Fibroblast of lung (primary cell): ENCODE data around the gene ADGRD1.

Experiments used
- EZH2 ChIP-seq: IDR thresholded peaks from 2 replicates; pipeline ENCODE4 v1.5.1; 2012; ENCODE audit warnings: low read length, control low read depth, mild to moderate bottlenecking; ENCODE audit errors: missing control alignments
- TF ChIP-seq, protein P1 (sequence below), 2 donors: IDR thresholded peaks in 1 of 2; conservative IDR thresholded peaks in 1 of 2; 1 replicate in 1 of 2; 2 replicates in 1 of 2; pipeline ENCODE4 v1.5.1; 2011 to 2012; ENCODE audit warnings: low read length in 2 of 2, control low read depth in 1 of 2, inconsistent platforms in 1 of 2, low read depth in 1 of 2, mild to moderate bottlenecking in 1 of 2

DNA sequence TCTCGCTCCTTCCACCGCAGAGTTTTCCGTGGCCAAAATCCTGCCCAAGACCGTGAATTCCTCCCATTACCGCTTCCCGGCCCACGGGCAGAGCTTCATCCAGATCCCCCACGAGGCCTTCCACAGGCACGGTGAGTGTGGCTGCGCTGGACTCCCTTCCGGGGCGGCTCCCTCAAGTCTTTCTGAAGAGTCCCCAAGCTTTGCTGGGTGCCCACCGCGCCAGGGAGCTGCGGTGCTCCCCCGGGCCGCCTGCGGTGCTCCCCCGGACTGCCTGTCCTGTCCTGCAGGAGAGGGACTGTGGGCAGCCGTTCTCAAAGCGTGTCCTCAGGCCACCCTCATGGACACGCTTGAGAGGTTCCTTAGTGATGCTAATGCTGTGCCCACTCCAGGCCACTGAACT lies 50.5 kb downstream of the ADGRD1 start:
- TF ChIP-seq, protein P1, sequence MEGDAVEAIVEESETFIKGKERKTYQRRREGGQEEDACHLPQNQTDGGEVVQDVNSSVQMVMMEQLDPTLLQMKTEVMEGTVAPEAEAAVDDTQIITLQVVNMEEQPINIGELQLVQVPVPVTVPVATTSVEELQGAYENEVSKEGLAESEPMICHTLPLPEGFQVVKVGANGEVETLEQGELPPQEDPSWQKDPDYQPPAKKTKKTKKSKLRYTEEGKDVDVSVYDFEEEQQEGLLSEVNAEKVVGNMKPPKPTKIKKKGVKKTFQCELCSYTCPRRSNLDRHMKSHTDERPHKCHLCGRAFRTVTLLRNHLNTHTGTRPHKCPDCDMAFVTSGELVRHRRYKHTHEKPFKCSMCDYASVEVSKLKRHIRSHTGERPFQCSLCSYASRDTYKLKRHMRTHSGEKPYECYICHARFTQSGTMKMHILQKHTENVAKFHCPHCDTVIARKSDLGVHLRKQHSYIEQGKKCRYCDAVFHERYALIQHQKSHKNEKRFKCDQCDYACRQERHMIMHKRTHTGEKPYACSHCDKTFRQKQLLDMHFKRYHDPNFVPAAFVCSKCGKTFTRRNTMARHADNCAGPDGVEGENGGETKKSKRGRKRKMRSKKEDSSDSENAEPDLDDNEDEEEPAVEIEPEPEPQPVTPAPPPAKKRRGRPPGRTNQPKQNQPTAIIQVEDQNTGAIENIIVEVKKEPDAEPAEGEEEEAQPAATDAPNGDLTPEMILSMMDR (conservative IDR thresholded peaks at IDR 0.05 in 1 of 2, IDR thresholded peaks at IDR 0.05 in 1 of 2; ENCODE audit: low read depth in 1 of 2, low read length in 2 of 2), result no peak
- TF ChIP-seq EZH2, result no peak
